Esophagus mucosa (tissue), 1 donor: ENCODE data around the gene UTS2B. TPM values are rescaled to one million over a fixed set of nuclear protein-coding genes. Genes with fewer than 3 reads are reported as not detected.
A peak's percentile ranks its signal among the peaks of the same experiment; 100 is the strongest.
"Not testable (repeated sequence)": the region's sequence is repeated elsewhere in the genome, so short reads cannot be mapped to it uniquely, and the experiment has no call there.

Experiments
- ATAC-seq: fragments of 200-7000 bp; cut with Tn5 transposase; one replicate; pipeline ENCODE4 v1.9.1; 2020
- total RNA-seq: library from RNA; stranded (reverse); gene quantifications from one replicate; pipeline ENCODE4 v1.2.4, GENCODE V29; 2023
- donor health status: DM: yes; HTN: yes; CAD: no.

UTS2B gene
- total RNA-seq, 1 donor from 2014 or later: not detected

- ATAC-seq: not testable (repeated sequence)
These were observed 55.1 kb downstream of the UTS2B start for GRCh38 chr3:191275244-191275643.

- no peak for ATAC-seq
These were observed 60.8 kb downstream of the UTS2B start for GRCh38 chr3:191269289-191270085.

GRCh38 chr3:191268737-191269136 is 61.6 kb downstream of the UTS2B start:
- ATAC-seq: no peak

- no peak for ATAC-seq
These were observed 66.5 kb downstream of the UTS2B start for GRCh38 chr3:191263850-191264249.

- no peak for ATAC-seq
These were observed 67.0 kb downstream of the UTS2B start for GRCh38 chr3:191263365-191263764.

GRCh38 chr3:191262650-191263049 is 67.7 kb downstream of the UTS2B start:
- ATAC-seq: no peak

- ATAC-seq: no peak
These were observed 69.1 kb downstream of the UTS2B start for GRCh38 chr3:191261304-191261638.

- no peak for ATAC-seq
These were observed 69.7 kb downstream of the UTS2B start for GRCh38 chr3:191260431-191261303.

- no peak for ATAC-seq
These were observed 70.8 kb downstream of the UTS2B start for GRCh38 chr3:191259486-191259885.

GRCh38 chr3:191257286-191257685 is 73.0 kb downstream of the UTS2B start:
- ATAC-seq: no peak

GRCh38 chr3:191256405-191256804 is 73.9 kb downstream of the UTS2B start:
- ATAC-seq: no peak

- ATAC-seq: no peak
These were observed 75.2 kb downstream of the UTS2B start for GRCh38 chr3:191255156-191255555.

GRCh38 chr3:191254098-191254873 is 76.0 kb downstream of the UTS2B start:
- ATAC-seq: no peak

GRCh38 chr3:191253089-191253799 is 77.1 kb downstream of the UTS2B start:
- no peak for ATAC-seq

GRCh38 chr3:191246630-191247029 is 83.7 kb downstream of the UTS2B start:
- peak; percentile 82 for ATAC-seq

- peak; percentile 61 for ATAC-seq
These were observed 84.3 kb downstream of the UTS2B start for GRCh38 chr3:191246034-191246433.

GRCh38 chr3:191244242-191244867 is 86.0 kb downstream of the UTS2B start:
- no peak for ATAC-seq

GRCh38 chr3:191240486-191240885 is 89.8 kb downstream of the UTS2B start:
- no peak for ATAC-seq

- ATAC-seq: no peak
These were observed 90.8 kb downstream of the UTS2B start for GRCh38 chr3:191239407-191240031.

GRCh38 chr3:191238321-191238817 is 92.0 kb downstream of the UTS2B start:
- ATAC-seq: no peak
